Kidney glomerular epithelial cell (primary cell): ENCODE results near the gene TLN1.

ENCODE experiments used
- DNase-seq: peaks from one replicate; lab custom pipeline; 2025; lab: John Stamatoyannopoulos, UW

Gene TLN1

DNA sequence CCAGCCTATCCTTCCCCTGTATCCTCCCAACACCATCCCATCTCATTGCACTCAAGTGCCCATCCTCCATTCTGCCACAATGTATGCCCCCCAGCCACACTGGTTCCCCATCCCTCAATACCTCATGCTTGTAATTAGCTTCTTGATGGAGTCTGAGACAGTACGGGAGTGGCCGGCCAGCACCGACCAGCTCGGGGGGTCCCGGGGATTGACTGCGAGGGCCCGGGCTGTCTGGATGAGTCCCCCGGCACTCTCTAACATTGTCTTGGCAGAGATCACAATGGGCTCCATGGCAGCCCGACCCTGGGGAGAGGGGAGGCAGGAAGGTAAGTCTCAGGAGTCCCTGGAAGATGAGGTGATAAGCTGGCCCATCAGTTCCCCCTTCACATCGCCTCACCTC is 25.0 kb downstream of the TLN1 start:
- no peak for DNase-seq

DNA sequence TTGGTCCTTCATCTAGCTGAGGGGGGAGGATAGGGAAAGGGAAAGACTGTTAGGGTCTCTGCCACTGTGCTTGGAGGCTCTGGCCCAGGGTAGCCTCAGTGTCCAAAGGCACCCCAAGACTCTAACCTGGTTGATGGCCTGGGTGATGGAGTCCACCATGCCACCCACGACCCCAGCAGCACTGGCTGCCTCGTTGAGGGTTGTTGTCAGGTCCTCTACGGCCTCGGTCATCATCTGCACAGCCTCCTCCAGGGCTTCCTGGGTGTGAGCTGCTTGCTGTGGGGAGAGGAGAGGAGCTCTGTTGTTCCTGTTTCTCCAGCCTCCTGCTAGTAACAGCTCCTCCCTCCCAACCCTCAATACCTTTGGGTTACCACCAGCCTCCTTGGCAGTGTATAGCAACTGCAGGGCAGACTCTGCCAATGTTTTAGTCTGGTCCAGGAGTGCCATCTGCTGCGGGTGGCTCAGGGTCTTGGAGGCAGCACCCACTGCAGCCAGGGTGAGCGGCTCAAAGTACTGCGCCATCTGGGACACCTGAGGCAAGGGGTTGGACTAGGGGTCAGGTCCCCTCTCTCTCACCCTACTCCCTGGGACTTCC is 26.1 kb downstream of the TLN1 start:
- DNase-seq: no peak

DNA sequence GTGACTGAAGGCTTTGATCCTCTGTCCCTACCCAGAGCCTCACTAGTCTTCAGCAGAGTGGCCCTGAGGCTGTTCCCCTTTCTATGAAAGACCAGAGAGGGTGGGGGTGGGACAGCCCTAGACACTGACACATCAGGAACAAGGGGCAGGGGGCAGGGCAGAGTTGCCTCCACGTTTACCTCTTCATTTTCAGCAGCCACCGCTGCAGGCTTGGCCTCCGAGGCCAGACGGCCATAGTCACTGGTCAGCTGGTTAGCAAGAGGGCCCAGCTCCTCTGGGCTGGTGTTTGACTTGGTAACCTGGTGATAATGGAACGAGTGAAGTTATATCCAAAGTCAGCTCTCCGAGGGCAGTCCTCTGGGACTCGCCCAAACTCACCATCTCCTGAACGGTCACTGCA is 26.6 kb downstream of the TLN1 start:
- DNase-seq: no peak

DNA sequence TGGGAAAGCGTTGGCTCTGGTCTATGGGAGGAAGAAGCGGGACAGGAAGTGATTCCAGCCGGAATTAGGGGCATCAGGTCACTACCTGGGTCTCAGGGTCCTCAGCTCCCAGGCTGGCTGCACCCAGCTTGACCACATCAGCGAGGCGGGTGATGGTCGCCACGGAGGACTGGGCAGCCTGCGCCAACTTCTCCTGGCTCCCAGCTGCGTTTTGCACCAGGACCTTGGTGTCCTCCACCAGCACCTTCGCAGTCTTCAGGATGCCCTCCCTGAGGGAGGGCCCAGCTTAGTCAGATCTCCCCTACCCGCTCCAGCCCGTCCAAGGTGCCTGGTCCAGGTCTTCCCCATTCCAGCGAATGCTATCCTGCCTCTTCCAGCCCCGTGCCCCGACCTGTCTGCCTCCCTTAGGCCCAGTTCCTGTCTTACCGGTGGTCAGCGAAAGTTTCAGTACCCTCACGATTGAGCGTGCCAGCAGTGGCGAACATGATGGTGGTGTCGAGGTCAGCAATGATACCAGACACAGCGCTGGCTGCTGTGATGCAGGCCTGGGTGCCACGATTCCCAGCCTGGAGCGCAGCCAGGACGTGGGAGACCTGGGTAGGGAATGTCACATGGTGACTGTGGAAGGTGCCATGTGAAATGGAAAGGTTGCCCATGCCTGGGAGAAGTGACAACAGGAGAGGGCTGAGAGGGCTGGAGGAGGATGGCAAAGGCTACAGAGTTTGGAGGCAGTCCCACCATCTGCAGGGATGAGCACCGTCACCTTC is 27.9 kb downstream of the TLN1 start:
- no peak for DNase-seq

DNA sequence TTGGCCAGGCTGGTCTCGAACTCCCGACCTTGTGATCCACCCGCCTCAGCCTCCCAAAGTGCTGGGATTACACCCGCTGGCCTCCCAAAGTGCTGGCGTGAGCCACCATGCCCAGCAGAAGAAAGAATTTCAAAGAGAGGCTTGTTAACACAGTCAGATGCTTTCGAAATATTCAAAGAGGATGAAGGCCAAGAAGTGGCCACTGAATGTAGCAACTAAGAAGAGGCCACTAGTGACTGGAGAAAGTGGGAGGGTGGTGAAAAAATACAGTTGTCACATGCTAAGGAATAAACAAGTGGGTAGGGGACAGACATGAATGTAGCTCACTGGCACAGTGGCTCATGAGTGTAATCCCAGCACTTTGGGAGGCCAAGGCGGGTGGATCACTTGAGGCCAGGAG is 29.3 kb downstream of the TLN1 start:
- no peak for DNase-seq

DNA sequence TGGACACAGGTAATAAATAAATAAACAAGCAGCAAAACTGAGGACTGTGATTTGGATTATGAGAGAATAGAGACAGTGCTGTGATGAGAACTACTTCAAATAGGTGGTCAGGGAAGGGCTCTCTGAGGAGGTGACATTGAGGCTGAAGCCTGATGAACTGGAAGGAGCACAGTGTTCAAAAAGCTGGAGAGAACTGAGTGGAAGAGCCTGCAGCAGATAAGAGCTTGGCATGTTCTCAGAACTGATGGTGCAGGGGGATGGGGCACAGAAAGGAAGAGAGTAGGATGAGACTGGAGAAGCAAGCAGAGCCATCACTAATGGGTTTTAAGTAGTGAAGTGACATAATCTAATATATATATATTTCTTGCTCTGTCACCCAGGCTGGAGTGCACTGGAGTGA is 31.1 kb downstream of the TLN1 start:
- no peak for DNase-seq

DNA sequence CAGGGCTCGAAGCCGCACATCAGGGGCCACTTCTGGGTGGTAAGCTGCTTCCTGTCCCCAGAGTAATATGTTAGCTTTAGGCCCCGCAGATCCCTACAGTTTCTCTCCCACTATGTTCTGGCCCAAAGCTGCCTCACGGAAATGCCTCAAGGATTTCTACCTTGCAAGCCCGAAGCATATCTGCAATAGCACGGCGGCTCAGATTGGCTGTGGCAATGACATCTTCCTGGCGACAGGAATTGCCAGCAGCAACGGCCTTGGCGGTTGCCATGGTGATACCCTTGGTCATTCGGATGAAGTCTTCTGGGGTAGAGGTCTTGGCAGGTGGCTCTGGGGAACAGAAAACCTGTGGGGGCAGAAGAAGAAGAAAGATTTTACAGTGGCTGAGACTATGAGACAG is 32.0 kb downstream of the TLN1 start:
- no peak for DNase-seq

DNA sequence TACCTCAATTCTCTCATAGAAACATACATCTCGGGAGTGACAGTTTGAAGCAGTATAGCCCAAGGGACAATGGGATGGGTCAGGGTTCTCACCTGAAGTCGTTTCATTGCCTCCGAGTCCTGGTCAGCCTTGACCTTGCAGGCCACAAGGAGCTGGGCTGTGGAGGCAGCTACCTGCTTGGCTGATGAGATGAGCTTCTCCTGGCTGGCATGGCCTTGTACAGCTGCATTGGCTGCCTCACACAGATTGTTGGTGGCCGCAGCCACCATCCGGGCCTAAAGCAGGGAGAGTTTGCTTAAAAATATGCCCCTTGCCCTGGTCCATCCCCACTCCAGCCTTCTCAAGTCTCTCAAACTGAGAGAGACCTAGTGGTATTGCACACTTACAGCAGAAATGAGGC is 33.8 kb downstream of the TLN1 start:
- no peak for DNase-seq

DNA sequence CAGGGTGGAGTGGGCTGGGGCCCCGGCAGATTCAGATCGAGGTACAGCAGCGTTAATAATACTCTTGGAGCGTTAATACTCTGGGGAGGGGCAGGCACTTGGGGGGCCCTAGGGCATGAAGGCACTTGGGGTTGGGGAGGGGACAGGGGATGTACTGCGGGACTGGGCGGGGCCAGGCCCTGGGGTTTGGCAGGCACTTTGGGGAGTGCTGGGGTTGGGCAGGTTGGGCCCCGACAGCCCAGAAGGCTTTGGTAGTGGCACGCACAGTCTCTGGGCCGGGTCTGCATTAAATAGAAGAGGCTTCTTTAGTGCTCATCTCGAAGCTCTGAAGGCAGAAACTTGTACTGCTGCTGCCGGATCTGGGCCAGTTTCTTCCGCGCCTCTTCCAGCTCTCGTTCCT is 34.5 kb downstream of the TLN1 start:
- no peak for DNase-seq

DNA sequence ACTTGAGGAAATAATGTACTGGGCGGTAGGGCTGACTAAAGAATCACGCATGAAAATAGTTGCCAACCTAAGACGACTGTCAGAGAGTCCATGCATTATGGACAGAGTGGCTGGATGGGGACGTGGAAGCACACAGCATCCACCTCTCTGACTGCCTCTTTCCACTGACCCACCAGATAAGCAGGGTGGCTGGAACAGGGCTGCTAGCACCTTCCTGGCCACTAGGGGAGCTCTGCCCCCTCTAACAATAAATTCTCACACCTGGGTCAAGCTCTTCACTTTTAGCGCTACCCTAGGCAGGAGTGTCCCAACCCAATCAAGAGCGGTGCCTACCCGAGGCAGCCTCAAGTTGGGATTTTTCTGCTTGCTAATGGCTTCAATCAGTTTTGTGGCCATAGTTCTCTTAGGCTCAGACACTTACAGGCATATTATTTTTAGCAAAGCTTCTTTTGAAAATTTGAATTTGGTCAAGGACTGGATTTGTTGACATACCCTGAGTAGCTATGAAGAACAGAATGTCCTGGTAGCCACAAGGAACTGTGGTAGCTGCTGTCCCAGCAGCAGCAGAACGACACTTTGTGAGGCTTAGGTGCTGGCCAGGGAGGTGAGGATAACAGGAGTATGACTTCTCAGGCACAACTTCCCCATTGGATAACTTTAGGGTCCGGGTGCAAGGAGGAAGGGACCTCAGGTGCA is 35.3 kb downstream of the TLN1 start:
- no peak for DNase-seq

DNA sequence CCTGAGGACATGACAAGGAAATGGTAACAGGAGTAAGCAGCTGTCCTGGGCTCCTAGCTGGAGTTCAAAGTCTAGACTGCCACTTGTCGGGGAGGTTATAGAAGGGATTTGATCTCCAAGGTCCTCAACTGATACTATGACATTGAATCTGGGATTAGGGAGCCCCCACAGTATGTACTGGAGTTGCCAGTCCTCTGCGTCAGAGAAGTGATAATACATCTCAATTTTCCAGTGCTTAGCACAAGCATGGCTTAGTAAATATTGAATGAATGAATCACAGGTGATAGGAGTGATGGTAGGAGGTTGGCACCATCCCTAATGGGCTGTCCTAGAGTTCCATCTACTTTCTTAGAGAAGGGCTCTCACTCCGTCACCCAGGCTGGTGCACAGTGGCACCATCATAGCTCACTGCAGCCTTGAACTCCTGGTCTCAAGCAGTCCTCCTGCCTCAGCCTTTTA is 36.0 kb downstream of the TLN1 start:
- DNase-seq: no peak

DNA sequence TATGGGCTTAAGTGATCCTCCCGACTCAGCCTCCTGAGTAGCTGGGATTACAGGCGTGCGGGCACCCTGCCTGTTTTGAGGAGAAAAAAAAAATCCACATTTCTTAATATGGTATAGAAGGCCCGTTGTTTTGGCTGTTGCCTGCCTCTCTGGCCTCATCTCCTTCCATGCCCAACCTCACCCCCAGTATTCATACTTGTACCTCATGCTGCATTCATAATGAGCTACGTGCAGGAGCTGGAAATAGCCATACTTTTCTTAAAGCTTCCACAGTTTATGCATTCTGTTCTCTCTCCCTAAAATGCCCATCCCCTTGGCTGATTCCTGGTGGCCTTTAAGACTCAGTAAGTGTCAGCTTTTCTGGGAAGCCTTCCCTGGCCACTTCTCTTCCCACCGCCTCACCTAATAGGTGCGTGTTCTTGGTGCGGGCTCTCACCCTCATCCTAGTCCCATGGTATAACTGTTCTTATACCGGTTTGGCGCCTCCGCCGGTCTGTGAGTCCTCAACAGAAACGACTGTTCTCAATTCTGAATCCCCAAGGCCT is 40.2 kb downstream of the TLN1 start:
- DNase-seq: no peak

DNA sequence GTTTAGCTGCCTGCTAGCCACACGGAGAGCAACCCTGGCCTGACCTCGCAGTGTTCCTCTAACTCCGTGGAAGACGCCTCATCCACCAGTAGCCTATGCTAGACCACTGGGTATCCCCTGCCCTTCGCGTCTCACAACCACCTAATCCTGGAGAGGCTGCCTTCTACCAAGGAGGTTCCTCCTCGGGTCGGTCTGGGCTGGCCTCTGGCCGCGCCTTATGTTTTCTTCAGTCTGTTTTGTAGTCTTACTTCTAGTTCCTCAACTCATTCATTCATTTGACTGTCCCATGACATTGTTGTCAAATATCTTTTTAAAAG is 40.7 kb downstream of the TLN1 start:
- no peak for DNase-seq

DNA sequence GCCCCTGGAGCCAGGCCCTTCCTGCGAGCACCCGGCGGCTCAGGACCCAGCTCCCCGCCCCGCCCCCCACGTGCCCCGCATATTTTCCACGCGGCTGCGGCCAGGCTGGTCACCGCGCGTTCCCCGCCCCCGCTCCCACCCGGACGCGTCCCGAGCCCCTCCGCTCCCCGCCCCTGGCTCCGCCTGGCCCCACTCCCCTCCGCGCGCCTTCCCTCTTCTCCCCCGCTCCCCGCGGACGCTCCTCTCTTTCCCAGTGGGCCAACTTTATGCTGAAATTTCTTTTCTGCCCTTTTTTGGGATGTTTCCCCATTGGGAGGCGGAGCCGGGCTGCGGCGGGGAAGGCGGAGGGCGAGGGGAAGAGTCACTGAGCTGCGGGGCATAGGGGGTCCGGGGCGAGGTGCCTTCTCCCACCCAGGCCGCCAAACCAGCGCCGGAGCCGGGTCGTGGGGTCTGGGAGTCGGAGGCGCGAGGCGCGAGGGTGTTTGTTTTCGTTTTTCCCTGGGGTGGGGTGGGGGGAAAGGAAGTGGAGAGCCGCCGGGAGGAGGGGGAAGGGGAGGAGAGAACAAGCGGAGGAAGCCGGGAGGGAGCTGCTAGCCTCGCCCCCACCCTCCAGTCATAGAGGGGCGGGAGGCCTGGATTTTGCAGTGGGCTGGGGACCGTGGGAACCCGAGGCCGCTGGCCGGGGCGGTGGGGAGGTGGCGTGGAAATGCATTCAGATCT is 41.2 kb downstream of the TLN1 start:
- peak; percentile 60 for DNase-seq

DNA sequence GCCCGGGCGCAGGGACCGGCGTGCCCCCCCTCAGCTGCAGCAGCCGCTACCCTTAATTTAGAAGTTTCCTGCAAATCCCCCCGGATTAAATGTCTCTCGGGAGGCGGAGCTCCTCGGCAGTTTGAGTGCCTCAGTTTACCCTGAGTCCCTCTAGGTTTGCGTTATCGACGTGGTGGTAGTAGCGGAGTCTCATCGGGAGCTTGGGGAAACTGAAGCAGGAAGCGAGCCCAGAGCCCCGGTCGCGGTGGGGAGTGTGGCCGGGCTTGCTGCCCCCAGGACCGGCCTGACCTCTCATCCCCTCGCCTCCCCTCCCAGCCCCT is 41.7 kb downstream of the TLN1 start:
- no peak for DNase-seq

DNA sequence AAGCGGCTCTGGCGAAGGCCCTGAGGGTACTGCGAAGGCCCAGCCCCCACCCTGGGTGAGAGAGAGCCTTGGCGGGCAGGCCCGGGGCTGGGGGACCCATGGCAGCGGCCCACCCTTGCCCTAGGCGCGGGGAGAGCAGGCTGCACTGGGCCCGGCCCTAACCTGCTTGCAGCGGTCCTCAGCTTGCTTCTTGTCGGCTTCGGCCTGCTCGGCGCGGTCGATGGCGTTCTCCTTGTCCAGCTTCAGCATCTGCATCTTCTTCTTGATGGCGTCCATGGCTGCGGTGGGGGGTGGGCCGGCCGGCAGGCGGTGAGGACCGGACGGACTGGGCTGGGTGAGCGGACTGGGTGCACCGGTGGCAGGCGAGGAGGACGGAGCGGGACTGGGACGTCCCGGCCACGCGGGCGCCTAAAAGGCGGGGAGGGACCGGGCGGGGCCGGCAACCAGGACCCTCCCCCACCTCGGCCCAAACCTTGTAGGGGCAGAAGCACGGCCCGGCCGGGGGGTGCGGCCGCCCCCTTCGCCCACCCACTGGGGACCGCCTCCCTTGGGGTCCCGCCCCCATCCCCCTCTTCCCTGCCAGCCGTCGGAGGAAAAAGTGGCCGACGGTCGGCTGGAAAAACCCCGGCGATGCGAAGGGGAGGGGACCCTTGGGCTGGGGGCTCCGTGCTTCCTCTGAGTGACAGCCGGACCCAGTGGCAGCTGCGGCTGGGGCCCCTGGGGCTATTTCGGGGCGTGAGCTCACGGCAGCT is 42.3 kb downstream of the TLN1 start, which contains the start of gene TPM2:
Gene TPM2, minus strand, starts transcription at position 384 of the 752 bp plus-strand sequence. Its CDS starts 108 bp downstream, at position 276.
- peak; percentile 24 for DNase-seq

DNA sequence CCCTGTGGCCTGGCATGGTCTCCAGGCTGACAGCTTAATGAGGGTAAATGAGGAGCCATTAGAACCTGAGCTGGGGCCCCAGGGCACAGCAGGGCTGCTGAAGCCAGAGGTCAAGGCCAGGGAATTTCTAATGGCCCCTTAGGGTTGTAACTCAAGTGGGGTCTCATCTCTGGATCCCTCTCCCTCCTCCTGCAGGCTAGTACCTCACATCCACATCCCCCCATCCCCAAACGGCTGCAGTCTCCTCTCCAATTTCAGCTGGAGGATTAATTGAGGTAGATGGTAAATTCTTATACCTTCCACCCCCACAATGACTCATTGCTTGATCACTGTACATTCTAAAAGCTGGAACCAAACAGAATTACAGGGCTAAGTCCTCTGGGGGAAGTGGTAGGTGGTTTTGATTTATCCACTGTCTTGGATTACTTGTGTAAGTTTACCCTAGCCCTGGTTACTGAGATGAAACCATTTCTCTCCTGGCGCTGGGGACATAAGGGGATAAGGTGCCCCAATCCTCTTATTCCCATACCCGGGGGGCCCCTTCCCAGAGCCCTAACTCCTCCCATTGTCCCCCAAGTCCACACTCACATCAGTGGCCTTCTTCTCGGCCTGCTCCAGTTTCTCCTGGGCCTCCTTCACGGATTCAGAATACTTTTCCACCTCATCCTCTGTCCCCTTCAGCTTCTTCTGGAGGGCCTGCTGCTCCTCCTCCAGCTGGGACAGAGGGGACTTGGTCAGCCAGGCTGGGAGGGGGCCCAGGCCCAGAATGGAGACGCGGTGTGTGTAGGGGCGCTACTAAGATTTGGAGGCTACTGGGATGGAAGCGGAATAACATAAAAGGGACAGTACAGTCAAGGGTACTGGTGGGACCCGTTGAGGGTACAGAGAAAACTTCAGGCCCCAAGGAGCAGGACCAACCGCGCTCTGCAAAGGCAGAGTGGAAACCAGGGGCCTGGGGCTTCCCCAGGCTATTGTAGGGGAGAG is 43.1 kb downstream of the TLN1 start:
- peak; percentile 46 for DNase-seq

DNA sequence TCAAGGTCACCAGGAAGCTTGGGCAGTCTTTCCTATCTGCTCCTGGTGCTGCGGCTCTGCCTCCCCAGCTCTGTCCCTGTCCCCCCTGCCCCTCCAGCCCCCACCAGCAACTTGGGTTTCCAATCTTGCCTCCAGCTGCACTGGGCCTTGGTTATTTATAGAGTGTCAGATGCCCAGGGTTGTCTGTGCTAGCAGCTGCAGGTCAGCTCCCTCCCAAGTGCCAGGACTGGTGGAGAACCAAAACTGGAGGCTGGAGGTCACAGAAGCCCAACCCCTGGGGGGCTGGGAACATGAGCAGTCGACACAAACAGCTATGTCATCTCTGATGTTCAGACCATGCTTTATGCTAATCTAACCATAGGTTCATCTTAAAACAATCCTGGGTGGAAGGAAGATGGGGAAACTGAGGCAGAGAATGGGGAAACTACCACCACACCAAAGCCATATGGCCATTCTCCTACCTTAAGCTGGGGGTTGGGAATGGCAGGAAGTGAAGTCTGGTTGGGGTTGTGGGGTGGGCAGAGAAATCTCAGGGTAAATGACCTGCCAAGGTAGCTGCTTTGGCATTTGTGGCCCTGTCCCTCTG is 43.9 kb downstream of the TLN1 start:
- DNase-seq: no peak

DNA sequence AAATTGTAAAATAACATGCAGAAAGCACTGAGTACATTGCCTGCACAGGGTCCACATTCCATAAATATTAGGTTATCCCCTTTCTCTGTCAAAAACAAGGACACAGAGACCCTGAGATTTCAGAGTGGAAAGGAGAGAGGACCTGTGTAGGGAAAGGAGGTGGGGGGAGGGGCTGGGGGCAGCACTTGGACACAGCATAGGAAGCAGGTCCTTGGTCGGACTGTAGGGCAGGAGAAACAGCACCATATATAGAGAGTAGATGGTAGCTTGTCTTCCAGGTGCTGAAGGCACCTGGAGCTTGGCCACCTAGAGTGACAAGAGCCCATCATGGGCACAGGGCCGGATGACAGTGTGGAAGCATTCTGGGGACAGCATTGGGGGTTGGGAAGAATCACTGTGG is 44.7 kb downstream of the TLN1 start:
- no peak for DNase-seq
